ENCODE measurements around the gene OTUD4.
A peak's percentile ranks its signal among the peaks of the same experiment; 100 is the strongest.

Gene OTUD4

DNA sequence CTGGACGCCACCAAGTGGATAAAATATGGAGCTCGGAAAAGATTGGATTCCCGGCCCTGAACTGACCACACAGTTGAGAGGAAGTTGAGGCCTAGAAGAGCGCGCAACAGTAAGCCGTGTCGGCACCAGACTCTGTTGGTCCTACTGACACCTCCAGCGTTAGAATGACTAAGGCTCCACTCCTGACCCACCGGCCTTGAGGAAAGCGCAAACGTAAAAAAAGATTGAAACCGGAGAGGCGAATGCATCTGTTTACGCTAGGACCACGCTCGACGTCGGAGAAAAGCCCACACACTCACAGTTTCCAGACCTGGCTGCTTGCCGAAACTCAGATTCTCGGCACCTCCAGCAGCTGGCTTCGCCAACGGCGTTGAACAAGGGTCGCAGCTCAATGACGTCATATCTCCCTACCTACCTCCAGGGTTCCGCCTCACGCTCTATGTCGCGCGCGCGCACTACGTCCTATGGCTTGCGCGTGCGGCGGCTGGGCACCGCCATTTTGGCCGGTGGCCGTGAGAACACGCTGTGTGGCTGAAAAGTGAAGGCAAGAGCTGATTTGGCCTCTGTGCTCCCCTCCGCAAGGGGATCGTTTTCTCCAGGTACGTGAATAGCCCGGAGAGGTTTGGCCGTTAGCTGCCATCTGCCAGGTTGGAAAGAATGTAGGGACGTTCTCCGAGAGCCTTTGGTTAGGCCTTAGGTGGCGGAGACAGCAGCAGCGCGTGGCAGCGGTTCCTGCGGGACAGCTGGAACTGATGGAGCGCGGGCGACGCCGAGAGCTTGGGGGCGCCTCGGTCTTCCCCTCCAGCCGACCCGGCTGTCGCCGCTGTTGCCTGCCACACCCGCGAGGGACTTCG is 82.3 kb downstream of the OTUD4 start, which contains the start of the genes ABCE1 and ANAPC10:
Gene ABCE1, plus strand, starts transcription at position 491 of the 854 bp plus-strand sequence. CDS start 6,102 bp downstream, outside the sequence.
Gene ANAPC10, minus strand, starts transcription at position 376 of the 854 bp plus-strand sequence. CDS start 2,097 bp downstream, outside the sequence.
- Mint-ChIP-seq H3K36me3 (ENCODE audit: insufficient read depth) (peaks cover 21% of the 10 kb centered on the region), H3K27me3 (no peaks in the 10 kb centered on the region), H3K4me3 (peak within 1 kb of the TSS; percentile 88), H3K9me3 (no peaks in the 10 kb centered on the region), H3K27ac (ENCODE audit: low read depth) (peak within 1 kb of the TSS; percentile 93), H3K4me1 (peaks cover 31% of the 10 kb centered on the region)
- DNase-seq (ENCODE audit: low spot score in 2 of 2) (peak; percentile 89 to 92), ATAC-seq (replicated peaks; ENCODE audit: extremely low read depth, poor library complexity, severe bottlenecking) (peak; percentile 90)

DNA sequence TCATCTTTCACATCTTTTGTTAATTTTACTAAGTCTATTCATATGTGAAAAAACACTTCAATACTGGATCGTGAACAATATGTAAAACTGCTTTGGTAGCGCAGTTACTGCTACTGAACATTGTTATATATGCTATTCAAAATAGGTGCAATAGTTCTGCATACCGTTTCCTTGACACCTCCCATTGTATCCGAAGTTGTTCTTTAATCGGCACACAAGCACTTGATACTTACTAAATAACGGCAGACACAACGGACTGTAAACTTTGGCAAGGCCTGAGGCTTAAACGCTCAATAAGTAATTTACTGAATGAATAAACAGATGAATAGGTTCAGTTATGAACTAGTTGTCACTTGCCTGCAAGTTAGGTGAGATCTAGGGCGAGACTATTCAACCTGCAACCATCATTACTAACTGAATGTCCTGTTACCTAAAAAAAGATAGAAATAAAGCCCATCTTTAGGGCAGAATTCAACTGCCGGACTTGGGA is 83.0 kb downstream of the OTUD4 start:
- Mint-ChIP-seq H3K27me3 (no peaks in the 10 kb centered on the region), H3K9me3 (no peaks in the 10 kb centered on the region), H3K36me3 (ENCODE audit: insufficient read depth) (peaks cover 22% of the 10 kb centered on the region), H3K27ac (ENCODE audit: low read depth) (peak overlapping the region; percentile 93), H3K4me3 (peak overlapping the region; percentile 88), H3K4me1 (peaks cover 31% of the 10 kb centered on the region)
- DNase-seq (ENCODE audit: low spot score in 2 of 2) = no peak
- peak; percentile 3 for ATAC-seq (replicated peaks; ENCODE audit: extremely low read depth, poor library complexity, severe bottlenecking)

DNA sequence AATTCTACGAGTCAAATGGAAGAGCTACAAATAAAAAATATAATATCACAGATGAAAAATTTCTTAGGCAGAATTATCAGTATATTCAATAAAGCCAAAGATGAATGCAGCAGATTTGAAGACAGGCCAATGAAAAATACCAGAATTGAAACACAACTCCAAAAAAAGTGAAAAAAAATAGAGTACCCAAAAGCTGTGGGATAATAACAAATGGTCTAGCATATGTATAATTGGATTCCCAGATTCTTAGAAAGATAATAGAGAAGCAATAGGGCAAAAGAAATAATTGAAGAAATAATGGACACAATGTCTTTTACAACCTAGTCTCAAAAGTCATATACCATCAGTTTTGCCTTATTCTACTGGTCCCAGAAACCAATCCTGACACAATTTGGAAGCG is 86.8 kb downstream of the OTUD4 start:
- H3K9me3 Mint-ChIP-seq = no peaks in the 10 kb centered on the region
- peaks cover 23% of the 10 kb centered on the region for H3K36me3 Mint-ChIP-seq (ENCODE audit: insufficient read depth)
- H3K4me1 Mint-ChIP-seq = peaks cover 32% of the 10 kb centered on the region
- H3K4me3 Mint-ChIP-seq = no peak overlapping the region
- DNase-seq (ENCODE audit: low spot score in 2 of 2) (no peak), ATAC-seq (replicated peaks; ENCODE audit: extremely low read depth, poor library complexity, severe bottlenecking) (no peak)
- no peak overlapping the region for H3K27ac Mint-ChIP-seq (ENCODE audit: low read depth)
- H3K27me3 Mint-ChIP-seq = no peaks in the 10 kb centered on the region

DNA sequence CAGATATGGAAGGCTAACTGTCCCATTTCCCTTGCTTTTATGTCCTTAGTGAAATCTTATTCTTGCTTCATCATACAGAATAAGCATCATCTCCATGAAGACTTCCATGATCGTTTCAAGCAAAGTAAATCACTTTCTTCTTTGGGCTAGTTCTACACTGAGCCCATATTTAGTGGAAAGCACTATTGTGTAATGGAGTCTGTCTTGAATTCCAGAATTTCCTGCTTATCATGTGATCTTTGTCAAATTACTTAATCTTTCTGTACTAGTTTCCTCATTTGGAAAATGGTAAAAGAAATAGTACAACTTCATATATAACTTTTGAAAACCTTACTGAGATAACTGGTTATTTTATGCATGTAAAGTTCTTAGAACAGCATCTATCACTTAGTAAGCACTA is 90.0 kb downstream of the OTUD4 start:
- Mint-ChIP-seq H3K4me3 (no peak overlapping the region), H3K9me3 (no peaks in the 10 kb centered on the region), H3K27ac (ENCODE audit: low read depth) (no peak overlapping the region), H3K27me3 (no peaks in the 10 kb centered on the region), H3K4me1 (peaks cover 35% of the 10 kb centered on the region), H3K36me3 (ENCODE audit: insufficient read depth) (peaks cover 18% of the 10 kb centered on the region)
- no peak for ATAC-seq (replicated peaks; ENCODE audit: extremely low read depth, poor library complexity, severe bottlenecking)
- DNase-seq (ENCODE audit: low spot score in 2 of 2) = no peak

DNA sequence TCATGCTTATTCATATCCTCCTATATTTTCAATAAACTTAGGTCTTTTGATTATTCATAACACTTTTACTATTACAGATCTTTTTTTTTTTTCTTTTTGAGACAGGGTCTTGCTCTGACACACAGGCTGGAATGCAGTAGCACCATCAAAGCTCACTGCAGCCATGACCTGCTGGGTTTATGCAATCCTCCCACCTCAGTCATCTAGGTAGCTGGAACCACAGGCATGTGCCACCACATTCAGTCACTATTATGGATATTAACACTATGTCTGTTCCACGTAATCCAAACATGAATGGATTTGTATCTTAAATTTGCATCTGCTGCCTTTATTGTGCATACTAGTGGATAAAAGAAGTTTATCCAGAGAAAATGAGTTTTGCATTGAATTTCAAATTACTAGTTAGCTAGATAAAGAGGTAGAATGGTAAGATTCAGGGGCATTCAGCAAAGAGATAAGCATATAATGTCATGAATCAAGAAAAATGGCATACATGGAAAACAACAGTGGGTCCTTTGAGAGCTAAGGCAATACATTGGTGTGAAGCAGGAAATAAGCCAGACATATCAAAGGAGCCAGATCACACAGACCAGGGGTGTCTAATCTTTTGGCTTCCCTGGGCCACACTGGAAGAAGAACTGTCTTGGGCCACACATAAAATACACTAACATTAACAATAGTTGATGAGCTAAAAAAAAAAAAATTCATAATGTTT is 96.3 kb downstream of the OTUD4 start:
- ATAC-seq (replicated peaks; ENCODE audit: extremely low read depth, poor library complexity, severe bottlenecking) = no peak
- Mint-ChIP-seq H3K9me3 (no peaks in the 10 kb centered on the region), H3K27ac (ENCODE audit: low read depth) (no peak overlapping the region), H3K4me3 (no peak overlapping the region), H3K36me3 (ENCODE audit: insufficient read depth) (peaks cover 15% of the 10 kb centered on the region), H3K27me3 (no peaks in the 10 kb centered on the region), H3K4me1 (peaks cover 22% of the 10 kb centered on the region)
- no peak for DNase-seq (ENCODE audit: low spot score in 2 of 2)
